ENCODE results near the gene CAMK1G. TPM values are rescaled to one million over a fixed set of nuclear protein-coding genes. Genes with fewer than 3 reads are reported as not detected.

The CAMK1G gene
- total RNA-seq, 1 experiment from 2014 or later, result not detected

GRCh38 chr1:209627027-209627731 lies 43.7 kb downstream of the CAMK1G start:
- Histone ChIP-seq H3K27ac (no peak overlapping the region), H3K4me2 (no peak overlapping the region), H3K36me3 (ENCODE audit: low read depth) (0 out of 2 replicates have a peak, but pooled peaks cover 11% of the 10 kb centered on the region), H3K9me2 (ENCODE audit: insufficient read depth) (no peaks in the 10 kb centered on the region), H3K4me1 (replicated peaks; ENCODE audit: insufficient read depth) (no peaks in the 10 kb centered on the region), H3K4me3 (no peak overlapping the region), H3K79me2 (ENCODE audit: low read depth) (no peaks in the 10 kb centered on the region), H3K9me3 (ENCODE audit: insufficient read depth, low read depth) (no peaks in the 10 kb centered on the region), H4K20me1 (ENCODE audit: insufficient read depth) (no peaks in the 10 kb centered on the region), H3F3A (ENCODE audit: insufficient read depth, low read depth) (peaks cover 11% of the 10 kb centered on the region; the same call in 1 of the 2 replicates), H2AFZ (no peak overlapping the region), H3K27me3 (ENCODE audit: insufficient read depth, low read depth) (no peaks in the 10 kb centered on the region)
- no peak for DNase-seq
- CTCF ChIA-PET, result interaction anchor here (0.5 to 0.7 kb wide), 4 partner anchors 25 to 77 kb away, joined by 3 read pairs; partner anchors contain the start of gene HSD11B1
- POLR2A ChIA-PET (ENCODE audit: unreplicated experiment), result no interaction called here
- no peak for TF ChIP-seq EZH2 (IDR thresholded peaks at IDR 0.05; ENCODE audit: low read depth)
- TF ChIP-seq CTCF (conservative IDR thresholded peaks at IDR 0.05), result no peak
- intact Hi-C loops (cut with micrococcal nuclease; ENCODE audit: unreplicated experiment), result loop anchor here (1.0 to 2.0 kb wide), 2 partner anchors 51 to 58 kb away; no protein-coding TSS in a partner anchor
- BruUV-seq (replicated peaks), result no TSS peak

DNA sequence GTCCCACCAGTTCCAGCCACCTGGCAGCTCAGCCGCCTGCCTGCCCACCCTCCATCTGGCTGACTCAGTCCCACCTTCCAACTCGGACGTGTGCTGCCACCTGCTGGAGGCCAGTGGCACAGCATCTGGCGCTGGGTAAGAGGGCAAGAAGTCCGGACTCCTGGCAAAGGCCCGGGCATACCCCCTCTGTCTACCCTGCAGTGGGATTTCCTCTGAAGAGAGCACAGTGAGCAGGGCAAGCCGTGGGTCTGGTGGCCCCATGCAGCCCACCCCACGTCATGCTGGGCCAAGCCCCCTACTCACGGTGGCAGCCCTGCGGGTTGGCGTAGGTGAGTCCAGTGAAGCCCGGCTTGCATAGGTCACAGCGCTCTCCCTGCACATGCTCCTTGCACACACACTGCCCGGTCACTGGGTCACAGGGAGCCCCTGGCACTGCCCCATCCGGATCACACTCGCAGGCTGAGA lies 44.2 kb downstream of the CAMK1G start:
- H3F3A ChIP-seq (ENCODE audit: insufficient read depth, low read depth), result peaks cover 11% of the 10 kb centered on the region; the same call in 1 of the 2 replicates
- no peaks in the 10 kb centered on the region for H3K9me2 ChIP-seq (ENCODE audit: insufficient read depth)
- no peak overlapping the region for H3K4me3 ChIP-seq
- no peak overlapping the region for H3K27ac ChIP-seq
- peak; percentile 45 to 53 for DNase-seq
- no TSS peak for BruUV-seq (replicated peaks)
- POLR2A ChIA-PET (ENCODE audit: unreplicated experiment), result no interaction called here
- no peaks in the 10 kb centered on the region for H4K20me1 ChIP-seq (ENCODE audit: insufficient read depth)
- no peaks in the 10 kb centered on the region for H3K79me2 ChIP-seq (ENCODE audit: low read depth)
- H3K27me3 ChIP-seq (ENCODE audit: insufficient read depth, low read depth), result no peaks in the 10 kb centered on the region
- intact Hi-C loops (cut with micrococcal nuclease; ENCODE audit: unreplicated experiment), result loop anchor here (1.0 to 2.0 kb wide), 3 partner anchors 51 to 65 kb away; no protein-coding TSS in a partner anchor
- H2AFZ ChIP-seq, result no peak overlapping the region
- CTCF ChIA-PET, result interaction anchor here (0.6 to 0.7 kb wide), 3 partner anchors 25 to 77 kb away, joined by 3 read pairs; partner anchors contain the start of gene HSD11B1
- TF ChIP-seq EZH2 (IDR thresholded peaks at IDR 0.05; ENCODE audit: low read depth), result no peak
- TF ChIP-seq CTCF (conservative IDR thresholded peaks at IDR 0.05), result peak; percentile 93
- no peaks in the 10 kb centered on the region for H3K9me3 ChIP-seq (ENCODE audit: insufficient read depth, low read depth)
- H3K4me1 ChIP-seq (replicated peaks; ENCODE audit: insufficient read depth), result no peaks in the 10 kb centered on the region
- H3K36me3 ChIP-seq (ENCODE audit: low read depth), result 0 out of 2 replicates have a peak, but pooled peaks cover 10% of the 10 kb centered on the region
- no peak overlapping the region for H3K4me2 ChIP-seq

- DNase-seq, result no peak
- H2AFZ ChIP-seq, result no peak overlapping the region
- TF ChIP-seq CTCF (conservative IDR thresholded peaks at IDR 0.05) (no peak), EZH2 (IDR thresholded peaks at IDR 0.05; ENCODE audit: low read depth) (no peak)
- H3K27ac ChIP-seq, result no peak overlapping the region
- 0 out of 2 replicates have a peak, but pooled peaks cover 10% of the 10 kb centered on the region for H3K36me3 ChIP-seq (ENCODE audit: low read depth)
- H4K20me1 ChIP-seq (ENCODE audit: insufficient read depth), result no peaks in the 10 kb centered on the region
- no peaks in the 10 kb centered on the region for H3K27me3 ChIP-seq (ENCODE audit: insufficient read depth, low read depth)
- no peaks in the 10 kb centered on the region for H3K4me1 ChIP-seq (replicated peaks; ENCODE audit: insufficient read depth)
- POLR2A ChIA-PET (ENCODE audit: unreplicated experiment), result no interaction called here
- H3K4me3 ChIP-seq, result no peak overlapping the region
- BruUV-seq (replicated peaks), result TSS peak; percentile 2
- intact Hi-C loops (cut with micrococcal nuclease; ENCODE audit: unreplicated experiment), result loop anchor here (2.0 kb wide), 1 partner anchor 64 kb away; no protein-coding TSS in a partner anchor
- peaks cover 11% of the 10 kb centered on the region; the same call in 1 of the 2 replicates for H3F3A ChIP-seq (ENCODE audit: insufficient read depth, low read depth)
- CTCF ChIA-PET, result no interaction called here
- H3K4me2 ChIP-seq, result no peak overlapping the region
- no peaks in the 10 kb centered on the region for H3K9me3 ChIP-seq (ENCODE audit: insufficient read depth, low read depth)
- no peaks in the 10 kb centered on the region for H3K79me2 ChIP-seq (ENCODE audit: low read depth)
- H3K9me2 ChIP-seq (ENCODE audit: insufficient read depth), result no peaks in the 10 kb centered on the region
These were observed 45.2 kb downstream of the CAMK1G start for GRCh38 chr1:209628618-209629299.

Data from PC-9 (cell line).